Measurements from ENCODE around the gene CYP3A4. TPM values are rescaled to one million over a fixed set of nuclear protein-coding genes. Genes with fewer than 3 reads are reported as not detected.
"Not testable (repeated sequence)": the region's sequence is repeated elsewhere in the genome, so short reads cannot be mapped to it uniquely, and the experiment has no call there.

CYP3A4 gene
- total RNA-seq, 2 experiments from 2014 or later: not detected

- DNase-seq; H3K27me3 Mint-ChIP-seq; POLR2A ChIA-PET; H3K9me3 Mint-ChIP-seq; H3K4me3 Mint-ChIP-seq; CTCF ChIA-PET; H3K27ac Mint-ChIP-seq; H3K36me3 Mint-ChIP-seq (ENCODE audit: low read depth); H3K4me1 Mint-ChIP-seq: not testable (repeated sequence)
Observed at GRCh38 chr7:99736667-99737066, 47.3 kb downstream of the CYP3A4 start.

GRCh38 chr7:99734987-99735386, 49.0 kb downstream of the CYP3A4 start, which contains the start of gene CYP3A7:
CYP3A7 (minus strand) TSS chr7:99735196; CDS start chr7:99735093, 103 bp downstream.
- Mint-ChIP-seq H3K4me3 (no peak within 1 kb of the TSS), H3K27ac (no peak within 1 kb of the TSS), H3K27me3 (no peaks in the 10 kb centered on the region), H3K36me3 (ENCODE audit: low read depth) (peaks cover 3% of the 10 kb centered on the region), H3K9me3 (no peaks in the 10 kb centered on the region), H3K4me1 (no peaks in the 10 kb centered on the region)
- DNase-seq: no peak
- CTCF ChIA-PET: no interaction called here
- POLR2A ChIA-PET: no interaction called here

- CTCF ChIA-PET: no interaction called here
- Mint-ChIP-seq H3K27ac (no peak overlapping the region), H3K9me3 (no peaks in the 10 kb centered on the region), H3K4me1 (no peaks in the 10 kb centered on the region), H3K36me3 (ENCODE audit: low read depth) (no peaks in the 10 kb centered on the region), H3K4me3 (no peak overlapping the region), H3K27me3 (no peaks in the 10 kb centered on the region)
- DNase-seq: no peak
- POLR2A ChIA-PET: no interaction called here
Observed at GRCh38 chr7:99733448-99733847, 50.5 kb downstream of the CYP3A4 start.

- Mint-ChIP-seq H3K4me3 (no peak overlapping the region), H3K36me3 (ENCODE audit: low read depth) (no peaks in the 10 kb centered on the region), H3K9me3 (no peaks in the 10 kb centered on the region), H3K4me1 (no peaks in the 10 kb centered on the region), H3K27me3 (no peaks in the 10 kb centered on the region), H3K27ac (no peak overlapping the region)
- no peak for DNase-seq
- CTCF ChIA-PET: no interaction called here
- POLR2A ChIA-PET: no interaction called here
Observed at GRCh38 chr7:99733003-99733402, 51.0 kb downstream of the CYP3A4 start.

GRCh38 chr7:99731638-99732374, 52.2 kb downstream of the CYP3A4 start:
- CTCF ChIA-PET: no interaction called here
- Mint-ChIP-seq H3K36me3 (ENCODE audit: low read depth) (no peaks in the 10 kb centered on the region), H3K27ac (no peak overlapping the region)

GRCh38 chr7:99730992-99731391, 53.0 kb downstream of the CYP3A4 start:
- ChIA-PET POLR2A (no interaction called here), CTCF (no interaction called here)
- no peak for DNase-seq
- Mint-ChIP-seq H3K27me3 (no peaks in the 10 kb centered on the region), H3K4me1 (no peaks in the 10 kb centered on the region), H3K4me3 (no peak overlapping the region), H3K9me3 (no peaks in the 10 kb centered on the region), H3K27ac (no peak overlapping the region), H3K36me3 (ENCODE audit: low read depth) (no peaks in the 10 kb centered on the region)

More at GRCh38 chr7:99731638-99732374, 52.2 kb downstream of the CYP3A4 start:
- Mint-ChIP-seq H3K27me3 (no peaks in the 10 kb centered on the region), H3K4me3 (no peak overlapping the region), H3K4me1 (no peaks in the 10 kb centered on the region), H3K9me3 (no peaks in the 10 kb centered on the region)
- POLR2A ChIA-PET: no interaction called here
- DNase-seq: no peak

- ChIA-PET CTCF (no interaction called here), POLR2A (no interaction called here)
- Mint-ChIP-seq H3K27me3 (no peaks in the 10 kb centered on the region), H3K27ac (no peak overlapping the region), H3K4me1 (no peaks in the 10 kb centered on the region), H3K4me3 (no peak overlapping the region), H3K9me3 (no peaks in the 10 kb centered on the region), H3K36me3 (ENCODE audit: low read depth) (no peaks in the 10 kb centered on the region)
- no peak for DNase-seq
Observed at GRCh38 chr7:99730238-99730810, 53.7 kb downstream of the CYP3A4 start.

GRCh38 chr7:99729486-99730237, 54.3 kb downstream of the CYP3A4 start:
- DNase-seq: no peak
- Mint-ChIP-seq H3K27ac (no peak overlapping the region), H3K27me3 (no peaks in the 10 kb centered on the region), H3K4me1 (no peaks in the 10 kb centered on the region), H3K4me3 (no peak overlapping the region), H3K9me3 (no peaks in the 10 kb centered on the region), H3K36me3 (ENCODE audit: low read depth) (no peaks in the 10 kb centered on the region)
- POLR2A ChIA-PET: no interaction called here
- CTCF ChIA-PET: no interaction called here

- Mint-ChIP-seq H3K27ac (no peak overlapping the region), H3K9me3 (no peaks in the 10 kb centered on the region), H3K4me1 (no peaks in the 10 kb centered on the region), H3K36me3 (ENCODE audit: low read depth) (no peaks in the 10 kb centered on the region), H3K4me3 (no peak overlapping the region), H3K27me3 (no peaks in the 10 kb centered on the region)
- no peak for DNase-seq
- POLR2A ChIA-PET: no interaction called here
- CTCF ChIA-PET: no interaction called here
Observed at GRCh38 chr7:99728615-99729014, 55.4 kb downstream of the CYP3A4 start.

GRCh38 chr7:99723201-99723600, 60.8 kb downstream of the CYP3A4 start:
- DNase-seq; CTCF ChIA-PET; H3K36me3 Mint-ChIP-seq (ENCODE audit: low read depth); H3K4me3 Mint-ChIP-seq; H3K4me1 Mint-ChIP-seq; POLR2A ChIA-PET; H3K27ac Mint-ChIP-seq; H3K27me3 Mint-ChIP-seq; H3K9me3 Mint-ChIP-seq: not testable (repeated sequence)

GRCh38 chr7:99720800-99721595, 63.0 kb downstream of the CYP3A4 start:
- Mint-ChIP-seq H3K36me3 (ENCODE audit: low read depth) (no peaks in the 10 kb centered on the region), H3K27ac (no peak overlapping the region), H3K4me3 (no peak overlapping the region), H3K9me3 (no peaks in the 10 kb centered on the region), H3K27me3 (no peaks in the 10 kb centered on the region), H3K4me1 (no peaks in the 10 kb centered on the region)
- DNase-seq: no peak
- ChIA-PET CTCF (no interaction called here), POLR2A (no interaction called here)

GRCh38 chr7:99719996-99720769, 63.8 kb downstream of the CYP3A4 start:
- POLR2A ChIA-PET: no interaction called here
- no peaks in the 10 kb centered on the region for H3K36me3 Mint-ChIP-seq (ENCODE audit: low read depth)
- CTCF ChIA-PET: no interaction called here

More at GRCh38 chr7:99719996-99720769, 63.8 kb downstream of the CYP3A4 start:
- Mint-ChIP-seq H3K4me3 (no peak overlapping the region), H3K27me3 (no peaks in the 10 kb centered on the region), H3K27ac (no peak overlapping the region), H3K4me1 (no peaks in the 10 kb centered on the region), H3K9me3 (peaks cover 2% of the 10 kb centered on the region)
- DNase-seq: no peak

Data from activated CD4-positive, alpha-beta memory T cell treated with anti-CD3 and anti-CD28 coated beads, Interleukin-2, amount 10 ng/mL, durations not matched to agents 7 days and 5 days (primary cell).